Panc1 (cell line): ENCODE measurements around the gene RFX2. TPM values are rescaled to one million over a fixed set of nuclear protein-coding genes. Genes with fewer than 3 reads are reported as not detected.

Experiments
- ATAC-seq: fragments of 200-7000 bp; cut with Tn5 transposase; 2 replicates; pipeline ENCODE4 v1.9.1; 2020; ENCODE audit warnings: mild to moderate bottlenecking, moderate library complexity
- BruUV-seq: library from RNA; stranded (reverse); fragments of 400-500 nt; replicated peaks from 2 replicates; lab custom pipeline; 2021; lab: Mats Ljungman, UMichigan
- CTCF ChIA-PET: fragments of 300-600 bp; sonication (Branson Sonifier 250); formaldehyde crosslinking; loops from one replicate; lab custom pipeline; 2022; ENCODE audit warnings: antibody characterized with exemption; lab: Charles Lee
- POLR2A ChIA-PET: fragments of 300-600 bp; sonication (Branson Sonifier 250); formaldehyde crosslinking; loops from one replicate; lab custom pipeline; 2022; ENCODE audit warnings: antibody characterized with exemption; lab: Charles Lee
- DNase-seq: peaks from one replicate; pipeline ENCODE4 v3.0.0-alpha.2; 2010; ENCODE audit warnings: low read depth, low spot score
- H3K27ac ChIP-seq: 2 replicates; pipeline ENCODE4 v1.5.1; 2011; ENCODE audit warnings: mild to moderate bottlenecking, low read length, inconsistent platforms
- H3K27me3 ChIP-seq: fragments of 200-500 bp; sonication (Bioruptor generic); 2 replicates; pipeline ENCODE4 v1.6.0; 2014; ENCODE audit warnings: low read length, inconsistent platforms; ENCODE audit not compliant: control insufficient read depth, insufficient read depth
- H3K36me3 ChIP-seq: fragments of 200-500 bp; sonication (Bioruptor generic); 2 replicates; pipeline ENCODE4 v1.5.1; 2014; ENCODE audit warnings: inconsistent platforms, mild to moderate bottlenecking, low read length, moderate library complexity; ENCODE audit not compliant: control insufficient read depth, insufficient read depth
- H3K4me1 ChIP-seq: 2 replicates; pipeline ENCODE4 v1.5.1; 2011; ENCODE audit warnings: inconsistent platforms, mild to moderate bottlenecking, low read length, moderate library complexity; ENCODE audit not compliant: control insufficient read depth, insufficient read depth
- H3K4me3 ChIP-seq, 2 experiments: 2 replicates each; pipeline ENCODE4 v1.5.1; 2011 to 2012; ENCODE audit warnings: low read depth in 2 of 2, low read length in 2 of 2, mild to moderate bottlenecking in 2 of 2, inconsistent platforms in 1 of 2, moderate library complexity in 1 of 2
- H3K9me3 ChIP-seq: fragments of 200-500 bp; sonication (Bioruptor generic); 2 replicates; pipeline ENCODE4 v1.5.1; 2014; ENCODE audit warnings: low read depth, mild to moderate bottlenecking, inconsistent platforms, low read length, moderate library complexity; ENCODE audit not compliant: control insufficient read depth, insufficient read depth
- CTCF ChIP-seq: fragments of 450-650 bp; IDR thresholded peaks from 2 replicates; pipeline ENCODE4 v1.5.1; 2017; ENCODE audit warnings: mild to moderate bottlenecking
- POLR2AphosphoS5 ChIP-seq: IDR thresholded peaks from 2 replicates; pipeline ENCODE4 v1.6.1; 2012; ENCODE audit warnings: mild to moderate bottlenecking, low read depth, low read length, moderate library complexity
- REST ChIP-seq, 2 experiments: IDR thresholded peaks; 2 replicates each; pipeline ENCODE4 v1.6.1; 2011 to 2012; ENCODE audit warnings: low read depth in 2 of 2, control low read depth in 1 of 2, low read length in 1 of 2, mild to moderate bottlenecking in 1 of 2, moderate library complexity in 1 of 2; ENCODE audit not compliant: insufficient read depth in 1 of 2
- SIN3A ChIP-seq: IDR thresholded peaks from 2 replicates; pipeline ENCODE4 v1.6.1; 2012; ENCODE audit warnings: low read depth, mild to moderate bottlenecking, low read length, moderate library complexity, borderline replicate concordance; ENCODE audit not compliant: insufficient read depth
- TCF7L2 ChIP-seq: IDR thresholded peaks from 2 replicates; pipeline ENCODE4 v1.6.1; 2011; ENCODE audit warnings: mild to moderate bottlenecking, low read depth, low read length, inconsistent platforms
- in situ Hi-C: cut with HindIII; loops from 2 replicates; pipeline ENCODE4 v1.10.0; 2016; ENCODE audit warnings: low sequenced_read_pairs, low pct_unique_long_range_greater_than_20kb
- intact Hi-C: fragments of 100-400 bp; cut with micrococcal nuclease; formaldehyde crosslinking; loops from one replicate; pipeline ENCODE4 v1.10.0; 2022; ENCODE audit not compliant: unreplicated experiment
- total RNA-seq: library from RNA; stranded (reverse); gene quantifications from one replicate; pipeline ENCODE4 v1.2.1, GENCODE V29; 2021; ENCODE audit not compliant: unreplicated experiment

RFX2 gene
- total RNA-seq, 1 experiment from 2014 or later, result 8.0 TPM

GRCh38 chr19:6127716-6128335, 17.5 kb upstream of the RFX2 start:
- H3K27me3 ChIP-seq, result no peaks in the 10 kb centered on the region
- H3K9me3 ChIP-seq, result no peaks in the 10 kb centered on the region
- no peak for TF ChIP-seq POLR2AphosphoS5
- no peak for TF ChIP-seq SIN3A
- no peak for DNase-seq
- BruUV-seq, result no TSS peak
- ChIA-PET POLR2A (interaction anchor here (0.6 kb wide), 1 partner anchor 225 kb away, joined by 3 read pairs; no protein-coding TSS in a partner anchor), CTCF (interaction anchor here (1.4 kb wide), 1 partner anchor 80 kb away, joined by 6 read pairs; no protein-coding TSS in a partner anchor)
- ATAC-seq, result no peak
- no peaks in the 10 kb centered on the region for H3K36me3 ChIP-seq
- H3K4me1 ChIP-seq, result no peaks in the 10 kb centered on the region
- no peak overlapping the region for H3K4me3 ChIP-seq
- in situ Hi-C loops (no loop called here), intact Hi-C loops (loop anchor here (10.0 kb wide), 1 partner anchor 143 kb away; no protein-coding TSS in a partner anchor)
- H3K27ac ChIP-seq, result no peak overlapping the region

GRCh38 chr19:6126335-6126974, 16.2 kb upstream of the RFX2 start:
- intact Hi-C loops, result loop anchor here (10.0 kb wide), 1 partner anchor 142 kb away; no protein-coding TSS in a partner anchor
- POLR2A ChIA-PET, result no interaction called here

More at GRCh38 chr19:6126335-6126974, 16.2 kb upstream of the RFX2 start:
- Histone ChIP-seq H3K4me3 (no peak overlapping the region), H3K4me1 (no peaks in the 10 kb centered on the region), H3K27ac (no peak overlapping the region), H3K36me3 (no peaks in the 10 kb centered on the region), H3K9me3 (no peaks in the 10 kb centered on the region), H3K27me3 (no peaks in the 10 kb centered on the region)
- in situ Hi-C loops, result no loop called here
- no TSS peak for BruUV-seq
- DNase-seq (peak; percentile 46), ATAC-seq (peak; percentile 86)
- CTCF ChIA-PET, result interaction anchor here (0.8 to 2.2 kb wide), 5 partner anchors 18 to 78 kb away, joined by 3 to 18 read pairs (median 5); no protein-coding TSS in a partner anchor
- TF ChIP-seq TCF7L2 (no peak), REST (IDR thresholded peaks at IDR 0.05; ENCODE audit: insufficient read depth in 1 of 2, low read depth in 2 of 2, low read length in 1 of 2) (no peak), CTCF (peak; percentile 44)
